HG03571 (cell line): ENCODE measurements around the gene SPINT1.

ENCODE experiments used
- ATAC-seq: cut with Tn5 transposase; IDR thresholded peaks from one replicate; pipeline ENCODE4 v1.9.1; 2021; ENCODE audit not compliant: unreplicated experiment

Gene SPINT1

GRCh38 chr15:40843885-40844695, at the start of gene SPINT1:
TSS of gene SPINT1 (plus strand) at chr15:40844048. CDS start at chr15:40844555, 507 bp downstream.
- no peak for ATAC-seq

GRCh38 chr15:40796041-40796440, 47.8 kb upstream of the SPINT1 start:
- ATAC-seq: no peak

- no peak for ATAC-seq
Observed at GRCh38 chr15:40796512-40796911, 47.3 kb upstream of the SPINT1 start.

GRCh38 chr15:40799523-40799922, 44.3 kb upstream of the SPINT1 start:
- no peak for ATAC-seq

- no peak for ATAC-seq
Observed at GRCh38 chr15:40803076-40803475, 40.8 kb upstream of the SPINT1 start.

- ATAC-seq: no peak
Observed at GRCh38 chr15:40803688-40804087, 40.2 kb upstream of the SPINT1 start.

GRCh38 chr15:40806672-40807027, 37.2 kb upstream of the SPINT1 start:
- no peak for ATAC-seq

- peak; percentile 82 for ATAC-seq
Observed at GRCh38 chr15:40807028-40807887, 36.6 kb upstream of the SPINT1 start, which contains the start of the genes DNAJC17 and ZFYVE19. TSS of gene DNAJC17 (minus strand) at chr15:40807473. CDS start at chr15:40807446, 27 bp downstream. TSS of gene ZFYVE19 (plus strand) at chr15:40807089. CDS start at chr15:40807590, 501 bp downstream.

- no peak for ATAC-seq
Observed at GRCh38 chr15:40807888-40808461, 35.9 kb upstream of the SPINT1 start.

- no peak for ATAC-seq
Observed at GRCh38 chr15:40808861-40809450, 34.9 kb upstream of the SPINT1 start.

- no peak for ATAC-seq
Observed at GRCh38 chr15:40812721-40813425, 31.0 kb upstream of the SPINT1 start.

GRCh38 chr15:40815042-40815698, 28.7 kb upstream of the SPINT1 start:
- ATAC-seq: no peak

GRCh38 chr15:40819048-40819447, 24.8 kb upstream of the SPINT1 start:
- ATAC-seq: no peak

GRCh38 chr15:40821195-40821594, 22.7 kb upstream of the SPINT1 start:
- ATAC-seq: no peak

- no peak for ATAC-seq
Observed at GRCh38 chr15:40823572-40824343, 20.1 kb upstream of the SPINT1 start.

- ATAC-seq: no peak
Observed at GRCh38 chr15:40825661-40826422, 18.0 kb upstream of the SPINT1 start.

GRCh38 chr15:40826423-40827075, 17.3 kb upstream of the SPINT1 start:
- no peak for ATAC-seq

- no peak for ATAC-seq
Observed at GRCh38 chr15:40828447-40829036, 15.3 kb upstream of the SPINT1 start, which contains the start of gene PPP1R14D. TSS of gene PPP1R14D (minus strand) at chr15:40828708. CDS start at chr15:40828641, 67 bp downstream.
